Astrocyte (in vitro differentiated cells and primary cell): ENCODE measurements around the gene DISP3. TPM values are rescaled to one million over a fixed set of nuclear protein-coding genes. Genes with fewer than 3 reads are reported as not detected.

Source experiments
- DNase-seq: peaks from one replicate; pipeline ENCODE4 v3.0.0-alpha.2; 2010; ENCODE audit warnings: low read depth
- FAIRE-seq: peaks from 2 replicates; lab custom pipeline; 2011; peaks lifted over from hg19 to GRCh38; lab: Jason Lieb, UNC
- H2AFZ ChIP-seq: 2 replicates; pipeline ENCODE4 v1.6.0; 2012; ENCODE audit warnings: low read depth, low read length, inconsistent platforms
- H3K27ac ChIP-seq: 2 replicates; pipeline ENCODE4 v1.5.1; 2011; ENCODE audit warnings: low read depth, low read length, inconsistent platforms
- H3K27me3 ChIP-seq: 2 replicates; pipeline ENCODE4 v1.6.0; 2011; ENCODE audit warnings: low read length, inconsistent platforms; ENCODE audit not compliant: insufficient read depth
- H3K36me3 ChIP-seq: 2 replicates; pipeline ENCODE4 v1.5.1; 2011; ENCODE audit warnings: low read length, inconsistent platforms; ENCODE audit not compliant: insufficient read depth
- H3K4me1 ChIP-seq: 2 replicates; pipeline ENCODE4 v1.5.1; 2011; ENCODE audit warnings: low read length, inconsistent platforms; ENCODE audit not compliant: insufficient read depth
- H3K4me2 ChIP-seq: 2 replicates; pipeline ENCODE4 v1.6.0; 2012; ENCODE audit warnings: low read length, inconsistent platforms
- H3K4me3 ChIP-seq: 2 replicates; pipeline ENCODE4 v1.5.1; 2011; ENCODE audit warnings: low read depth, mild to moderate bottlenecking, low read length, inconsistent platforms; ENCODE audit not compliant: insufficient read depth
- H3K79me2 ChIP-seq: 2 replicates; pipeline ENCODE4 v1.6.0; 2012; ENCODE audit warnings: mild to moderate bottlenecking, low read length, inconsistent platforms; ENCODE audit not compliant: insufficient read depth
- H3K9ac ChIP-seq: 2 replicates; pipeline ENCODE4 v1.6.0; 2012; ENCODE audit warnings: mild to moderate bottlenecking, low read length, inconsistent platforms
- H3K9me3 ChIP-seq: 2 replicates; pipeline ENCODE4 v1.5.1; 2012; ENCODE audit warnings: low read depth, mild to moderate bottlenecking, low read length, inconsistent platforms; ENCODE audit not compliant: insufficient read depth
- H4K20me1 ChIP-seq: 2 replicates; pipeline ENCODE4 v1.6.0; 2012; ENCODE audit warnings: low read length, inconsistent platforms; ENCODE audit not compliant: insufficient read depth
- H3K27ac Mint-ChIP-seq: one replicate; pipeline ENCODE4 v1.8.0; 2021; ENCODE audit warnings: mild to moderate bottlenecking, mixed read lengths; ENCODE audit not compliant: unreplicated experiment
- H3K27me3 Mint-ChIP-seq: one replicate; pipeline ENCODE4 v1.8.0; 2021; ENCODE audit warnings: low read depth, mixed read lengths; ENCODE audit not compliant: unreplicated experiment
- H3K36me3 Mint-ChIP-seq: one replicate; pipeline ENCODE4 v1.8.0; 2021; ENCODE audit warnings: low read depth, mixed read lengths; ENCODE audit not compliant: unreplicated experiment
- H3K4me1 Mint-ChIP-seq: one replicate; pipeline ENCODE4 v1.8.0; 2021; ENCODE audit warnings: low read depth, mixed read lengths; ENCODE audit not compliant: unreplicated experiment
- H3K4me3 Mint-ChIP-seq: one replicate; pipeline ENCODE4 v1.8.0; 2021; ENCODE audit warnings: mild to moderate bottlenecking, moderate library complexity, mixed read lengths; ENCODE audit not compliant: unreplicated experiment
- H3K9me3 Mint-ChIP-seq: one replicate; pipeline ENCODE4 v1.8.0; 2021; ENCODE audit warnings: mild to moderate bottlenecking, mixed read lengths; ENCODE audit not compliant: unreplicated experiment
- CTCF ChIP-seq: IDR thresholded peaks from 2 replicates; pipeline ENCODE4 v1.5.1; 2011; ENCODE audit warnings: low read depth, mild to moderate bottlenecking, inconsistent platforms, low read length, moderate library complexity; ENCODE audit not compliant: insufficient read depth
- EZH2 ChIP-seq: IDR thresholded peaks from 2 replicates; pipeline ENCODE4 v1.6.1; 2012; ENCODE audit warnings: mild to moderate bottlenecking, low read length, inconsistent platforms; ENCODE audit not compliant: insufficient read depth
- total RNA-seq: library from RNA; stranded (reverse); gene quantifications from 2 replicates; pipeline ENCODE4 v1.2.1, GENCODE V29; 2021

The DISP3 gene
- total RNA-seq, 1 donor from 2014 or later: 0.32 TPM

- Histone ChIP-seq H3K27me3 (peaks cover 30% of the 10 kb centered on the region), H2AFZ (no peak overlapping the region), H3K4me2 (no peak overlapping the region), H3K36me3 (no peaks in the 10 kb centered on the region), H3K79me2 (no peaks in the 10 kb centered on the region), H4K20me1 (no peaks in the 10 kb centered on the region), H3K4me1 (no peaks in the 10 kb centered on the region), H3K9me3 (no peaks in the 10 kb centered on the region), H3K9ac (no peak overlapping the region), H3K4me3 (no peak overlapping the region), H3K27ac (no peak overlapping the region)
- Mint-ChIP-seq H3K27me3 (peaks cover 43% of the 10 kb centered on the region), H3K36me3 (no peaks in the 10 kb centered on the region), H3K27ac (no peak overlapping the region), H3K4me3 (no peak overlapping the region), H3K4me1 (peaks cover 4% of the 10 kb centered on the region), H3K9me3 (no peaks in the 10 kb centered on the region)
- FAIRE-seq: no peak
- TF ChIP-seq CTCF (no peak), EZH2 (no peak)
- DNase-seq: no peak
Measured at GRCh38 chr1:11575553-11575952, 96.6 kb downstream of the DISP3 start.

- peaks cover 25% of the 10 kb centered on the region for H3K27me3 ChIP-seq
- no peak overlapping the region for H3K27ac Mint-ChIP-seq
- H3K27me3 Mint-ChIP-seq: peaks cover 48% of the 10 kb centered on the region
- no peaks in the 10 kb centered on the region for H4K20me1 ChIP-seq
- H3K9ac ChIP-seq: no peak overlapping the region
- H3K4me3 Mint-ChIP-seq: no peak overlapping the region
- H2AFZ ChIP-seq: no peak overlapping the region
- H3K79me2 ChIP-seq: no peaks in the 10 kb centered on the region
- H3K9me3 ChIP-seq: no peaks in the 10 kb centered on the region
- no peaks in the 10 kb centered on the region for H3K4me1 ChIP-seq
- H3K9me3 Mint-ChIP-seq: no peaks in the 10 kb centered on the region
- H3K4me2 ChIP-seq: no peak overlapping the region
- H3K4me1 Mint-ChIP-seq: peaks cover 4% of the 10 kb centered on the region
- no peaks in the 10 kb centered on the region for H3K36me3 ChIP-seq
- no peaks in the 10 kb centered on the region for H3K36me3 Mint-ChIP-seq
- FAIRE-seq (no peak), DNase-seq (no peak)
- no peak overlapping the region for H3K27ac ChIP-seq
- H3K4me3 ChIP-seq: no peak overlapping the region
- TF ChIP-seq EZH2 (no peak), CTCF (no peak)
Measured at GRCh38 chr1:11576109-11576875, 97.3 kb downstream of the DISP3 start.

- no peak for FAIRE-seq
- Histone ChIP-seq H3K36me3 (no peaks in the 10 kb centered on the region), H3K9me3 (no peaks in the 10 kb centered on the region), H3K4me1 (no peaks in the 10 kb centered on the region), H3K9ac (no peak overlapping the region), H3K4me3 (no peak overlapping the region), H3K27ac (no peak overlapping the region), H4K20me1 (no peaks in the 10 kb centered on the region), H3K4me2 (no peak overlapping the region), H3K27me3 (peaks cover 24% of the 10 kb centered on the region), H2AFZ (no peak overlapping the region), H3K79me2 (no peaks in the 10 kb centered on the region)
- Mint-ChIP-seq H3K4me3 (no peak overlapping the region), H3K4me1 (no peaks in the 10 kb centered on the region), H3K27me3 (peaks cover 56% of the 10 kb centered on the region), H3K9me3 (no peaks in the 10 kb centered on the region), H3K27ac (no peak overlapping the region), H3K36me3 (no peaks in the 10 kb centered on the region)
- DNase-seq: no peak
- TF ChIP-seq CTCF (no peak), EZH2 (no peak)
Measured at GRCh38 chr1:11578004-11578403, 99.0 kb downstream of the DISP3 start.
